CD14-positive monocyte (primary cell): Measurements from ENCODE around the gene R3HDM2. TPM values are rescaled to one million over a fixed set of nuclear protein-coding genes. Genes with fewer than 3 reads are reported as not detected.
"Not testable (repeated sequence)": the region's sequence is repeated elsewhere in the genome, so short reads cannot be mapped to it uniquely, and the experiment has no call there.

Source experiments
- DNase-seq, 3 donors: peaks; one replicate each; pipeline ENCODE4 v3.0.0-alpha.2; 2011 to 2022
- H2AFZ ChIP-seq: 2 replicates; pipeline ENCODE4 v1.6.0; 2012; ENCODE audit warnings: mild to moderate bottlenecking, low read depth, low read length, inconsistent platforms; ENCODE audit not compliant: insufficient read depth, poor library complexity, severe bottlenecking
- H3K27ac ChIP-seq, 2 donors: 1 replicate in 1 of 2; 2 replicates in 1 of 2; pipeline ENCODE4 v1.5.1; 2012 to 2013; ENCODE audit warnings: low read length in 2 of 2, control low read depth in 1 of 2, inconsistent platforms in 1 of 2, low read depth in 1 of 2, mild to moderate bottlenecking in 1 of 2
- H3K27me3 ChIP-seq, 2 donors: one replicate each; pipeline versions ENCODE4 v1.6.0 to v1.6.1; 2011 to 2013; ENCODE audit warnings: low read length in 2 of 2; ENCODE audit not compliant: control insufficient read depth in 2 of 2, insufficient read depth in 2 of 2
- H3K36me3 ChIP-seq, 2 donors: replicated peaks in 1 of 2; 1 replicate in 1 of 2; 2 replicates in 1 of 2; pipeline versions ENCODE4 v1.5.1 to v1.6.1; 2012 to 2013; ENCODE audit warnings: low read length in 2 of 2, control low read depth in 1 of 2, inconsistent platforms in 1 of 2, mild to moderate bottlenecking in 1 of 2; ENCODE audit not compliant: insufficient read depth in 2 of 2, control insufficient read depth in 1 of 2
- H3K4me1 ChIP-seq, 2 donors: 1 replicate in 1 of 2; 2 replicates in 1 of 2; pipeline versions ENCODE4 v1.5.1 to v1.6.1; 2012 to 2013; ENCODE audit warnings: low read length in 2 of 2, control low read depth in 1 of 2, inconsistent platforms in 1 of 2, mild to moderate bottlenecking in 1 of 2, moderate library complexity in 1 of 2; ENCODE audit not compliant: insufficient read depth in 2 of 2, control insufficient read depth in 1 of 2
- H3K4me2 ChIP-seq: replicated peaks from 2 replicates; pipeline ENCODE3; 2012; ENCODE audit warnings: low read length, moderate library complexity, mild to moderate bottlenecking; ENCODE audit not compliant: poor library complexity, severe bottlenecking; ENCODE audit errors: extremely low read depth
- H3K4me3 ChIP-seq, 3 experiments: fragments of 200-600 bp in 1 of 3; sonication (generic) in 1 of 3; replicated peaks in 1 of 3; 1 replicate in 2 of 3; 2 replicates in 1 of 3; pipeline ENCODE4 v1.5.1; 2011 to 2013; ENCODE audit warnings: low read length in 3 of 3, mild to moderate bottlenecking in 3 of 3, control low read depth in 2 of 3, low read depth in 2 of 3, inconsistent platforms in 1 of 3, moderate library complexity in 1 of 3
- H3K79me2 ChIP-seq: 2 replicates; pipeline ENCODE4 v1.6.0; 2012; ENCODE audit warnings: mild to moderate bottlenecking, control low read depth, inconsistent platforms, low read length, moderate library complexity; ENCODE audit not compliant: insufficient read depth
- H3K9ac ChIP-seq: 2 replicates; pipeline ENCODE4 v1.6.0; 2017; ENCODE audit warnings: low read length, mild to moderate bottlenecking; ENCODE audit not compliant: insufficient read depth, poor library complexity, severe bottlenecking
- H3K9me3 ChIP-seq, 2 donors: replicated peaks in 1 of 2; 1 replicate in 1 of 2; 2 replicates in 1 of 2; pipeline versions ENCODE4 v1.5.1 to v1.6.1; 2012 to 2013; ENCODE audit warnings: low read length in 2 of 2, control low read depth in 1 of 2; ENCODE audit not compliant: control insufficient read depth in 1 of 2, insufficient read depth in 1 of 2
- H4K20me1 ChIP-seq: 2 replicates; pipeline ENCODE4 v1.6.0; 2012; ENCODE audit warnings: mild to moderate bottlenecking, low read length, control low read depth, moderate library complexity; ENCODE audit not compliant: insufficient read depth
- H3K27ac Mint-ChIP-seq, 7 donors: one replicate each; pipeline ENCODE4 v1.8.0; 2020; ENCODE audit warnings: mild to moderate bottlenecking in 7 of 7, mixed read lengths in 7 of 7, moderate library complexity in 6 of 7, inconsistent platforms in 2 of 7
- H3K27me3 Mint-ChIP-seq, 3 donors: one replicate each; pipeline ENCODE4 v1.8.0; 2021 to 2022; ENCODE audit warnings: low read depth in 3 of 3, mild to moderate bottlenecking in 3 of 3, mixed read lengths in 3 of 3, moderate library complexity in 3 of 3, inconsistent platforms in 1 of 3
- H3K36me3 Mint-ChIP-seq, 2 donors: one replicate each; pipeline ENCODE4 v1.8.0; 2020; ENCODE audit warnings: mixed read lengths in 2 of 2, inconsistent platforms in 1 of 2, mild to moderate bottlenecking in 1 of 2
- H3K4me1 Mint-ChIP-seq: one replicate; pipeline ENCODE4 v1.8.0; 2020; ENCODE audit warnings: mild to moderate bottlenecking, mixed read lengths
- H3K4me3 Mint-ChIP-seq, 2 donors: one replicate each; pipeline ENCODE4 v1.8.0; 2020; ENCODE audit warnings: mild to moderate bottlenecking in 2 of 2, mixed read lengths in 2 of 2, moderate library complexity in 1 of 2
- H3K9me3 Mint-ChIP-seq, 7 donors: one replicate each; pipeline ENCODE4 v1.8.0; 2020 to 2022; ENCODE audit warnings: mixed read lengths in 7 of 7, mild to moderate bottlenecking in 6 of 7, moderate library complexity in 6 of 7, inconsistent platforms in 2 of 7
- CTCF ChIP-seq: fragments of 200-600 bp; IDR thresholded peaks from one replicate; pipeline ENCODE4 v1.8.0; 2022; ENCODE audit warnings: antibody characterized with exemption, mild to moderate bottlenecking
- WGBS: methylation state at CpG from one replicate; pipeline ENCODE4 v1.1.5; 2013; ENCODE audit warnings: missing lambda C conversion rate; ENCODE audit not compliant: insufficient coverage; 5-methylcytosine and 5-hydroxymethylcytosine counted together
- intact Hi-C, 2 donors: fragments of 100-400 bp; cut with micrococcal nuclease; formaldehyde crosslinking; loops; one replicate each; pipeline versions ENCODE4 v1.15.0 to v1.15.1; 2023
- polyA plus RNA-seq, 3 donors: library from polyadenylated mRNA; depleted of rRNA in 1 of 3; unstranded in 2 of 3; stranded (reverse) in 1 of 3; fragments of 300-500 nt in 2 of 3; fragments of >200 nt in 1 of 3; fragmentation: Illumina TruSeq in 2 of 3; gene quantifications; 1 replicate in 2 of 3; 2 replicates in 1 of 3; pipeline ENCODE4 v1.2.3, GENCODE V29; 2012 to 2021

R3HDM2 gene
- polyA plus RNA-seq, 3 donors, result 4.2 to 69.4 (median 7.3) TPM

GRCh38 chr12:57410534-57410933, 20.3 kb downstream of the R3HDM2 start:
- Histone ChIP-seq H3K27ac (no peak overlapping the region), H3K36me3 (peaks cover 0 to 6% of the 10 kb centered on the region in 2 donors), H3K4me1 (no peaks in the 10 kb centered on the region), H3K4me3 (no peak overlapping the region), H3K79me2 (peaks cover 72% of the 10 kb centered on the region), H3K27me3 (no peaks in the 10 kb centered on the region), H3K9ac (no peak overlapping the region), H3K9me3 (no peaks in the 10 kb centered on the region), H2AFZ (no peak overlapping the region), H4K20me1 (peaks cover 72% of the 10 kb centered on the region), H3K4me2 (no peak overlapping the region)
- no peak for DNase-seq
- intact Hi-C loops, result no loop called here
- H3K27ac Mint-ChIP-seq, result no peak overlapping the region
- WGBS, result 100% methylated on average over 3 of the region's 4 CpGs
- peaks cover 4% of the 10 kb centered on the region for H3K4me1 Mint-ChIP-seq
- peaks cover 0 to 1% (median 0%) of the 10 kb centered on the region in 3 donors for H3K27me3 Mint-ChIP-seq
- TF ChIP-seq CTCF, result no peak
- no peaks in the 10 kb centered on the region for H3K9me3 Mint-ChIP-seq
- H3K36me3 Mint-ChIP-seq, result peaks cover 20 to 36% of the 10 kb centered on the region in 2 donors
- H3K4me3 Mint-ChIP-seq, result no peak overlapping the region

GRCh38 chr12:57404966-57405640, 25.7 kb downstream of the R3HDM2 start:
- Mint-ChIP-seq H3K4me1 (no peaks in the 10 kb centered on the region), H3K4me3 (no peak overlapping the region), H3K9me3 (no peaks in the 10 kb centered on the region), H3K36me3 (peaks cover 1 to 19% of the 10 kb centered on the region in 2 donors), H3K27ac (peak overlapping the region in 2 of 7 donors; percentile 70 to 75), H3K27me3 (peaks cover 0 to 2% (median 0%) of the 10 kb centered on the region in 3 donors)
- no peak overlapping the region for H3K27ac ChIP-seq
- H3K36me3 ChIP-seq, result no peaks in the 10 kb centered on the region
- no peak overlapping the region for H3K4me3 ChIP-seq
- H2AFZ ChIP-seq, result no peak overlapping the region
- no peak for DNase-seq
- peaks cover 55% of the 10 kb centered on the region for H4K20me1 ChIP-seq
- H3K4me2 ChIP-seq, result no peak overlapping the region
- H3K9me3 ChIP-seq, result no peaks in the 10 kb centered on the region
- no peaks in the 10 kb centered on the region for H3K27me3 ChIP-seq
- intact Hi-C loops, result no loop called here
- peaks cover 48% of the 10 kb centered on the region for H3K79me2 ChIP-seq
- H3K9ac ChIP-seq, result no peak overlapping the region
- WGBS, result no CpG with 5 or more reads among the region's 5 CpGs
- no peaks in the 10 kb centered on the region for H3K4me1 ChIP-seq
- no peak for TF ChIP-seq CTCF

- H2AFZ ChIP-seq, H3K27me3 Mint-ChIP-seq, DNase-seq, H3K9ac ChIP-seq, H3K4me1 ChIP-seq, H3K4me1 Mint-ChIP-seq, H3K4me3 ChIP-seq, H3K4me3 Mint-ChIP-seq, H3K9me3 ChIP-seq, intact Hi-C loops, H3K36me3 ChIP-seq, H3K9me3 Mint-ChIP-seq, H3K27ac ChIP-seq, H3K27me3 ChIP-seq, H3K4me2 ChIP-seq: not testable (repeated sequence)
- peaks cover 7 to 31% of the 10 kb centered on the region in 2 donors for H3K36me3 Mint-ChIP-seq
- H3K27ac Mint-ChIP-seq, result peak overlapping the region in 1 of 7 donors; percentile 68
- WGBS, result 100% methylated on average over 1 of the region's 4 CpGs
- Histone ChIP-seq H3K79me2 (peaks cover 35% of the 10 kb centered on the region), H4K20me1 (peaks cover 58% of the 10 kb centered on the region)
These were observed 28.7 kb downstream of the R3HDM2 start for GRCh38 chr12:57402156-57402555.
